Endothelial cell of umbilical vein (primary cell): ENCODE measurements around the gene MAP4K2. TPM values are rescaled to one million over a fixed set of nuclear protein-coding genes. Genes with fewer than 3 reads are reported as not detected.

ENCODE experiments used
- BruUV-seq: library from RNA; stranded (reverse); fragments of 400-500 nt; replicated peaks from 2 replicates; lab custom pipeline; 2021; lab: Mats Ljungman, UMichigan
- CTCF ChIA-PET: fragments of 300-600, 350-600 bp; sonication (Branson Sonifier 250); formaldehyde crosslinking; loops from one replicate; lab custom pipeline; 2021; ENCODE audit warnings: antibody characterized with exemption, inconsistent platforms; lab: Charles Lee
- POLR2A ChIA-PET: fragments of 300-600, 350-600 bp; sonication (Branson Sonifier 250); formaldehyde crosslinking; loops from one replicate; lab custom pipeline; 2021; ENCODE audit warnings: antibody characterized with exemption, inconsistent platforms; lab: Charles Lee
- DNase-seq: peaks from one replicate; pipeline ENCODE4 v3.0.0-alpha.2; 2011; ENCODE audit warnings: low read depth, low spot score
- FAIRE-seq: peaks from 2 replicates; lab custom pipeline; 2011; peaks lifted over from hg19 to GRCh38; lab: Jason Lieb, UNC
- H2AFZ ChIP-seq: 2 replicates; pipeline ENCODE4 v1.6.0; 2012; ENCODE audit warnings: low read depth, low read length, control low read depth, inconsistent platforms
- H3K27ac ChIP-seq: 2 replicates; pipeline ENCODE4 v1.5.1; 2011; ENCODE audit warnings: low read depth, mild to moderate bottlenecking, control low read depth, low read length, moderate library complexity; ENCODE audit not compliant: insufficient read depth
- H3K27me3 ChIP-seq, 2 experiments: 2 replicates each; pipeline versions ENCODE4 v1.6.0 to v1.6.1; 2011; ENCODE audit warnings: low read length in 2 of 2, mixed read lengths in 1 of 2; ENCODE audit not compliant: control insufficient read depth in 2 of 2, insufficient read depth in 2 of 2
- H3K36me3 ChIP-seq, 2 experiments: 2 replicates in 1 of 2; 3 replicates in 1 of 2; pipeline ENCODE4 v1.5.1; 2011; ENCODE audit warnings: low read length in 2 of 2, mild to moderate bottlenecking in 1 of 2, moderate library complexity in 1 of 2; ENCODE audit not compliant: control insufficient read depth in 2 of 2, insufficient read depth in 2 of 2; ENCODE audit errors: extremely low read depth in 1 of 2
- H3K4me1 ChIP-seq: 3 replicates; pipeline ENCODE4 v1.5.1; 2011; ENCODE audit warnings: mild to moderate bottlenecking, low read length; ENCODE audit not compliant: control insufficient read depth, insufficient read depth; ENCODE audit errors: extremely low read depth
- H3K4me2 ChIP-seq: 2 replicates; pipeline ENCODE4 v1.6.1; 2011; ENCODE audit warnings: low read length, control low read depth, mixed read lengths; ENCODE audit not compliant: insufficient read depth
- H3K4me3 ChIP-seq, 3 experiments: fragments of 200-600 bp in 1 of 3; sonication (generic), shearing (Covaris generic) in 1 of 3; replicated peaks in 1 of 3; 2 replicates each; pipeline ENCODE4 v1.5.1; 2011 to 2016; ENCODE audit warnings: control low read depth in 3 of 3, low read length in 3 of 3, mild to moderate bottlenecking in 2 of 3, inconsistent platforms in 1 of 3, low read depth in 1 of 3, moderate library complexity in 1 of 3; ENCODE audit not compliant: insufficient read depth in 1 of 3
- H3K79me2 ChIP-seq: 2 replicates; pipeline ENCODE4 v1.6.0; 2012; ENCODE audit warnings: low read length, inconsistent platforms; ENCODE audit not compliant: control insufficient read depth, insufficient read depth
- H3K9ac ChIP-seq: replicated peaks from 2 replicates; pipeline ENCODE3; 2011; ENCODE audit warnings: low read length, control low read depth; ENCODE audit not compliant: insufficient read depth; ENCODE audit errors: extremely low read depth
- H3K9me1 ChIP-seq: replicated peaks from 3 replicates; pipeline ENCODE4 v1.6.0; 2011; ENCODE audit warnings: mild to moderate bottlenecking, low read length; ENCODE audit not compliant: control insufficient read depth, insufficient read depth; ENCODE audit errors: extremely low read depth
- H3K9me3 ChIP-seq: replicated peaks from 2 replicates; pipeline ENCODE4 v1.5.1; 2012; ENCODE audit warnings: low read length, inconsistent platforms; ENCODE audit not compliant: control insufficient read depth, insufficient read depth
- H4K20me1 ChIP-seq: replicated peaks from 2 replicates; pipeline ENCODE3; 2011; ENCODE audit warnings: mild to moderate bottlenecking, low read length; ENCODE audit not compliant: control insufficient read depth, insufficient read depth; ENCODE audit errors: extremely low read depth
- CTCF ChIP-seq, 2 donors: IDR thresholded peaks; 1 replicate in 1 of 2; 2 replicates in 1 of 2; pipeline ENCODE4 v1.5.1; 2011; ENCODE audit warnings: low read length in 2 of 2, mild to moderate bottlenecking in 2 of 2, moderate library complexity in 2 of 2, control low read depth in 1 of 2, inconsistent platforms in 1 of 2, low read depth in 1 of 2; ENCODE audit not compliant: insufficient read depth in 1 of 2; ENCODE audit errors: extremely low read depth in 1 of 2
- EZH2 ChIP-seq: IDR thresholded peaks from 2 replicates; pipeline ENCODE4 v1.6.1; 2012; ENCODE audit warnings: borderline replicate concordance, low read depth, mild to moderate bottlenecking, moderate library complexity, low read length, inconsistent platforms; ENCODE audit not compliant: severe bottlenecking
- FOS ChIP-seq: IDR thresholded peaks from 2 replicates; pipeline ENCODE4 v1.6.1; 2011; ENCODE audit warnings: mild to moderate bottlenecking, low read length, moderate library complexity, borderline replicate concordance; ENCODE audit not compliant: insufficient read depth
- GATA2 ChIP-seq: IDR thresholded peaks from 2 replicates; pipeline ENCODE4 v1.7.0; 2011; ENCODE audit warnings: low read depth, mild to moderate bottlenecking, moderate library complexity, mixed read lengths, low read length; ENCODE audit not compliant: insufficient read length, insufficient read depth
- JUN ChIP-seq: IDR thresholded peaks from 2 replicates; pipeline ENCODE4 v1.6.1; 2011; ENCODE audit warnings: borderline replicate concordance, low read depth; ENCODE audit not compliant: insufficient read length, insufficient read depth
- MAX ChIP-seq: IDR thresholded peaks from 2 replicates; pipeline ENCODE4 v1.6.1; 2011; ENCODE audit not compliant: insufficient read depth, insufficient read length
- MYC ChIP-seq: IDR thresholded peaks from one replicate; pipeline ENCODE4 v1.6.1; 2011; ENCODE audit warnings: mild to moderate bottlenecking, low read depth, low read length
- POLR2A ChIP-seq: IDR thresholded peaks from 2 replicates; pipeline ENCODE4 v1.6.1; 2012; ENCODE audit warnings: low read depth, mild to moderate bottlenecking, control low read depth, low read length
- POLR2AphosphoS5 ChIP-seq: IDR thresholded peaks from 2 replicates; pipeline ENCODE4 v1.6.1; 2012; ENCODE audit warnings: low read depth, mild to moderate bottlenecking, control low read depth, low read length, moderate library complexity; ENCODE audit not compliant: insufficient read depth
- dilution Hi-C: fragments of 300-500 bp; cut with MboI; formaldehyde crosslinking; loops from one replicate; pipeline ENCODE4 v1.15.0; 2019; ENCODE audit warnings: low sequenced_read_pairs; ENCODE audit not compliant: extremely low pct_ligation_motif_present
- intact Hi-C: fragments of 100-400 bp; cut with micrococcal nuclease; formaldehyde crosslinking; loops from one replicate; pipeline ENCODE4 v1.10.0; 2022
- polyA plus RNA-seq, 4 experiments: library from polyadenylated mRNA; depleted of rRNA in 3 of 4; stranded (reverse) in 3 of 4; unstranded in 1 of 4; fragments of >200 nt; gene quantifications; 2 replicates each; pipeline versions ENCODE4 v1.2.1 to v1.2.3, GENCODE V29; 2011 to 2012; ENCODE audit warnings: missing spikeins in 1 of 4
- total RNA-seq: library from RNA; stranded (reverse); gene quantifications from 2 replicates; pipeline ENCODE4 v1.2.3, GENCODE V29; 2021

Gene MAP4K2
- total and polyA plus RNA-seq, 2 donors (not counting 3 experiments of a cell fraction or from before 2014, with no cell fraction given): 43.3 to 44.0 TPM

- TF ChIP-seq JUN: no peak
- no peak for TF ChIP-seq FOS
- no peak for TF ChIP-seq POLR2AphosphoS5
- TF ChIP-seq POLR2A: no peak
- no peak for TF ChIP-seq GATA2
- TF ChIP-seq MAX: no peak
- no peak for TF ChIP-seq MYC
- TF ChIP-seq EZH2: no peak
- TF ChIP-seq CTCF (IDR thresholded peaks at IDR 0.05; ENCODE audit: extremely low read depth in 1 of 2, insufficient read depth in 1 of 2, low read depth in 1 of 2, low read length in 2 of 2): no peak
- H3K9ac ChIP-seq: no peak overlapping the region
- no peaks in the 10 kb centered on the region for H3K4me1 ChIP-seq
- H3K9me3 ChIP-seq: no peaks in the 10 kb centered on the region
- H2AFZ ChIP-seq: no peak overlapping the region
- no peak overlapping the region for H3K4me2 ChIP-seq
- no peak overlapping the region for H3K4me3 ChIP-seq
- H3K27me3 ChIP-seq: peaks cover 0 to 3% of the 10 kb centered on the region in 2 experiments
- FAIRE-seq (no peak), DNase-seq (no peak)
- no peak overlapping the region for H3K27ac ChIP-seq
- POLR2A ChIA-PET: no interaction called here
- no TSS peak for BruUV-seq
- CTCF ChIA-PET: no interaction called here
- intact Hi-C loops (no loop called here), dilution Hi-C loops (no loop called here)
- H3K9me1 ChIP-seq: no peaks in the 10 kb centered on the region
- H3K36me3 ChIP-seq: no peaks in the 10 kb centered on the region
- H4K20me1 ChIP-seq: no peaks in the 10 kb centered on the region
- H3K79me2 ChIP-seq: no peaks in the 10 kb centered on the region
Measured at GRCh38 chr11:64823568-64824119, 20.6 kb upstream of the MAP4K2 start.
